ENCODE data around the gene GALNT12.

- TF ChIP-seq CTCF (IDR thresholded peaks at IDR 0.05): no peak
- TF ChIP-seq POLR2A (IDR thresholded peaks at IDR 0.05): no peak
- no peak for TF ChIP-seq POLR2AphosphoS5 (IDR thresholded peaks at IDR 0.05)
- no peak for TF ChIP-seq EP300 (IDR thresholded peaks at IDR 0.05)
Observed at GRCh38 chr9:98869866-98870265, 62.4 kb downstream of the GALNT12 start.

Measured in upper lobe of left lung (tissue), 4 donors.